GM18499 (cell line): Measurements from ENCODE around the gene KLF17.
"Not testable (repeated sequence)": the region's sequence is repeated elsewhere in the genome, so short reads cannot be mapped to it uniquely, and the experiment has no call there.

Source experiments
- ATAC-seq: cut with Tn5 transposase; IDR thresholded peaks from one replicate; pipeline ENCODE4 v1.9.1; 2021; ENCODE audit warnings: moderate number of reproducible peaks; ENCODE audit not compliant: insufficient read depth, unreplicated experiment

The KLF17 gene

DNA sequence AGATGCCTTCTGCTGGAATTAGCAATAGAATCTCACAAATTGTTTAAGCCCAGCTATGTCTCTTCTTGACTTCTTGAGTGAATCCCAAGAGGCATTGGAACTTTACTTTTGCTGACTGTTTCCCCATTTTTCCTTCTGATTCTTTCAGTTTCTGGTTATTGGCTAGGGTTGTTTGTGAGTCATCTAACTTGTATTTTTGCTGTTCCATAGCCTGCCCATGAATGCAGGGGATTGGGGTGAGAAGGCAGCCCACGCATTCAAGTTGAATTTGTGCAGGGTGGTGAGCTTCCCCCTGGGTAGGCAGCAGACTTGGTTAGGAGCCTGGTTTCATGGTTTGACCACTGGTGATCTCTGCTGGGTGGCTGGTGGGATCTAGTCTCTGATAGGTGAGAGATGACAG is 10.4 kb upstream of the KLF17 start:
- no peak for ATAC-seq

DNA sequence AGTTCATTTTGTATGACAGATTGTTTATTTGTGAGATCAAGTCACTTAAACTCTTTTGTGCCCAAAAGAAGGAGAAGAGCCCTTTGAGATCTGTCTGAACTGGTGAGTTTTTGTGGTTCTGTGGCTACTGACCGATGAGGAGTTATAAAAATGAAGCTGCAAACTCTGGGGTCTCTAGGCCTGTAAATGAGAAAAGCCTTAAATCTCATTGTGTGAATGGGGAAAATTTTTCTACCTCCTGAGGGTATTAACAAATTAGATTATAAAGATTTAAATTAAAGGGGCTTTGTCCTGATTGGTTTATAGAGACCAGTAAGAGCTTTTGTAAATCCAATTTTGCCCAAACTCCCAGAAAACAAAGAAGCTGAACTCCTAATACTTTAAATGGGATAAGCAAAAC is 9.7 kb upstream of the KLF17 start:
- ATAC-seq = no peak

DNA sequence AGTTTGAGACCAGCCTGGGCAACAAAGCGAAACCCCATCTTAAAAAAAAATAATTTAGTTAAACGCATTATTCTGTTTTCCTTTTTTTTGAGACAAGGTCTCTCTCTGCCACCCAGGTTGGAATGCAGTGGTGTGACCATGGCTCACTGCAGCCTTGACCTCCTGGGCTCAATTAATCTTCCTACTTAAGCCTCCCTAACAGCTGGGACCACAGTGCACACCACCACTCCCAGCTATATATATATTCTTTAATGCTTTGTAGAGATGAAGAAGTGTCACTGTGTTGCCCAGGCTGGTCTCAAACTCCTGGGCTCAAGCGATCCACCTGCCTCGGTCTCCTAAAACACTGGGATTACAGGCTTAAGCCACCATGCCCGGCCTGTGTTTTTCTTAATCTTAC is 7.7 kb upstream of the KLF17 start:
- no peak for ATAC-seq

DNA sequence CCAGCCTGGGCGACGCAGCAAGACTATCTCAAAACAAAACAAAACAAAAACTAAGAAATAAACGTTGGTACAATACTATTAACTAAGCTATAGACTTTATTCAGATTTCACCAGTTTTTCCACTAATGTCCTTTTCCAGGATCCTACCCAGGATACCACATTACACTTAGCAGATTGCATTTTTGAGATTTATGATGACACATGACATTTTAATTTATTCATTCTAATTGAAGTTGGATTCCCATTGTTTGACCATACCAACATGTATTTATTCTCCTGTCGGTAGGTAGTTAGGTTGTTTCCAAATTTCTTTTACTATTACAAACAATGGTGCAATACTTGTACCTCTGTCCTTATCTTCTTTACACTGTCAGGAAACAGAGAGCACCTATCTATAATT is 6.8 kb upstream of the KLF17 start:
- ATAC-seq = no peak

DNA sequence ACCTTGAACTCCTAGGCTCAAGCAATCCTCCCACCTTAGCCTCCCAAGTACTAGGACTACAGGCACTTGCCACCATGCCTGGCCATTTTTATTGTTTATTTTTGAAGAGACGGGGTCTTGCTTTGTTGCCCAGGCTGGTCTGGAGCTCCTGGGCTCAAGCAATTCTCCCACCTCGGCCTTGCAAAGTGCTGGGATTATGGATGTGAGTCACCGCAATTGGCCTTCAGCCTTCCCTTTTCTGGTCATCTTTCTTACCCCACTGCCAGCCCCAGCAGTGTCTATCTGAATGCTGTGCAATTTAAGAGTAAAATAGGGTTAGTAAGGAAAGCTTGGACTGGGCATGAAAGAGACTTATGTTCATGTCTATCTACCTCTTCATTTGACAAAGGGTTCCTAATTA is 6.1 kb upstream of the KLF17 start:
- no peak for ATAC-seq

DNA sequence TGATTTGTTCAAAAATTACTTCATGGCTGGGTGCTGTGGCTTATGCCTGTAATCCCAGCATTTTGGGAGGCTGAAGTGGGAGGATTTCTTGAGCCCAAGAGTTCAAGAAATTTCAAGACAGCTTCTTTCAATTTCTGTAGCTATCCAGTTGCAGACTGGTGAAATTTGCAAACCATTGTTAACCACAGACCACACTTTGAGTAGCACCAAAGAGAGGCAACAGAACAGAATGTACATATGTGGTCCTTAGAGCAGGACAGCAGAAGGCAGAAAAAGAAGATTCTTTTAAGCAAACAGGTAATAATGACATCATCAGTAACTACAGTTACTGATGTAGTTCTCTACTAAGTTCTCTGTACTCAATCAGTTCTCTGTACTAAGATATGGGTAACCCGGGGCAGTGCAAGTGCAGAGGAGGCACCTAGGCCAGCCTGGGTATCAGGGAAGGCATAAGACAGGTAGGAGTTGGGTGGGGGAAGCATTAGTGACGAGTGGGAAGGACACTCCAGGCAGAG is 5.5 kb upstream of the KLF17 start:
- ATAC-seq = no peak

DNA sequence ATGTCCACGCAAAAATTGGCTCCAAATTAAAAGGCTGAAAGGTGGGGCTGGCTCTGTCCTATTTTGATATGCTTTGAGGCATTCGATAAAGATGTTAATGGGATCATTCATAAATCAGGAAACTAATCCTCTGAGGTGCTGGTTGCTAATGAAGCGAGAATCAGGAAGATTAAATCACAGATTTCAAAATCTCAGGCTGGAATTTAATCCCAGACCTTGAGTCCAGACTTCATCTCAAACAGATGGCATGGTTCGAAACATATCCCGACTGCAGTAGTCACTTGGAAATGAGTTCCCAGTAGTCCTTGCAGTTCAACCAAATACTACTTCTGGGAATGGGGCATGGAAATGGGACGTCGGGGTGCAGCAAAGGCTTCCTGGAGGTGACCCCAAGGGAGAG is 4.5 kb upstream of the KLF17 start:
- ATAC-seq = no peak

DNA sequence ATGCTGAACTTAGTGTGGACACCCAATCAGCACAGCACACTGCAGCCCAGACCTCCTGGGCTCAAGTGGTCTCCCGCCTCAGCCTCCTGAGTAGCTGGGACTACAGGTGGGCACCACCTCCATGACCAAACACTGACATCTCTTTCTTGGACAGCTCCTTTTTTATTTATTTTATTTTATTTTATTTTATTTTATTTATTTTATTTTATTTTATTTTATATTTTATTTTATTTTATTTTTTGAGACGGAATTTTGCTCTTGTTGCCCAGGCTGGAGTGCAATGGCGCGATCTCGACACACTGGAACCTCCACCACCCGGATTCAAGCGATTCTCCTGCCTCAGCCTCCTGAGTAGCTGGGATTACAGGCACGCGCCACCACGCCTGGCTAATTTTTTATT is 1.3 kb upstream of the KLF17 start:
- ATAC-seq = not testable (repeated sequence)

DNA sequence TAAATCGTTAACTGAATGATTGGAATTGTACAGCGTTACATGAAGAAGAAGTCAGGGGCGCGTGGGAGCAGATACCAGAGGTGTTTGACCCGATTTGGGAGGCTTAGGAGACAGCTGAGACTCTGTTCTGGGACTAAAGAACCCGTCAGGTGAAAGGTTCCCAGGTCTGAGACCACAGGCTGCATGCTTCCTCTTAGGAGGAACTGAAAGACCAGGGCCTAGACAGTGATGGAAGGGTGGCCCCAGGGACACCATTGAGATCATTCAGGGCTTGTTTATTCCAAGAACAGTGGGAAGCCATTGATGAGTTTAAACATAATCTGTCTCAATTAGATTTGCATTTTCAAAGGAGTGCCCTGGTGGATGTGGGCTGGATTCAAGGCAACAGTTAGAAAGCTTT is 904 bp downstream of the KLF17 start:
- no peak for ATAC-seq

DNA sequence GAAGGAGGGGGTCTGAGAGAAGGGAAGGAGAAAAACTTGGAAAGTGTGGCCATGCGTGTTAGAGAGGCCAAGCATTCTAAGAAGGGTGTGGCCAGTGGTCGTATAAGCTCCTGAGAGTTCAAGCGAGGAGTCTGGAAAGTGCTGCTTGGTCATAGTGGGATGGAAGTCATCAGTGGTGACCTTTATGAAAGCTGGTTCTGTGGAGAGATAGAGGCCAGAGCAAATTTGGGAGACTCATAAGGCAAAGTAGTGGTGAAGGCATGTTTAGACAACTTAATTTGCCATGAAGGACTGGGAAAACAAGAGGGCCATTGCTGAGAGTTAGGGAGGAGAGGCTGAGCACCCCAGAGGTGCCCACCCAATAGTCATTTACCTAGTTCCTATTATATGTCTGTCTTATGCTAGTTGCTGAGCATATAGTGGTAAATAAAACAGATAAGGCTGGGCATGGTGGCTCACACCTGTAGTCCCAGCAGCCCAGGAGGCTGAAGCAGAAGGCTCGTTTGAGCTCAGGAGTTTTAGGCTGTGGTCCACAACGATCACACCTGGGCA is 1.9 kb downstream of the KLF17 start:
- ATAC-seq = no peak

DNA sequence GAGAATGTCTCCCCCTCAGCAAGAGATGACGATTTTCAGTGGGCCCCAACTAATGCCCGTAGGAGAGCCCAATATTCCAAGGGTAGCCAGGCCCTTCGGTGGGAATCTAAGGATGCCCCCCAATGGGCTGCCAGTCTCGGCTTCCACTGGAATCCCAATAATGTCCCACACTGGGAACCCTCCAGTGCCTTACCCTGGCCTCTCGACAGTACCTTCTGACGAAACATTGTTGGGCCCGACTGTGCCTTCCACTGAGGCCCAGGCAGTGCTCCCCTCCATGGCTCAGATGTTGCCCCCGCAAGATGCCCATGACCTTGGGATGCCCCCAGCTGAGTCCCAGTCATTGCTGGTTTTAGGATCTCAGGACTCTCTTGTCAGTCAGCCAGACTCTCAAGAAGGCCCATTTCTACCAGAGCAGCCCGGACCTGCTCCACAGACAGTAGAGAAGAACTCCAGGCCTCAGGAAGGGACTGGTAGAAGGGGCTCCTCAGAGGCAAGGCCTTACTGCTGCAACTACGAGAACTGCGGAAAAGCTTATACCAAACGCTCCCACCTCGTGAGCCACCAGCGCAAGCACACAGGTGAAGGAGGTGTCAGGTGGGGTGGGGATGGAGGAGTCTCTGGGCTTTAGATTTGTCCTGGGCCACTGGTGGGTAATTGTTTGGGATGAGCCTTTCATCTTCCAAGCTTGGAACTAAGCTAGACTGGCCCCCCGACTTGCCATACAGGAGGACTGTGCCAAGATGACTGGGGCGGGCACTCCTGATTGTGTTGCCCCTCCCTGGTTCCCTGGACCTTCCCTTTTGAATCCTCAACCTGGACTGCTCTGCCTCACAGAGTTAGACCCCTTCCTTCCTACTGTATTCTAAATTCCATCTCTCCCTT is 11.2 kb downstream of the KLF17 start:
- no peak for ATAC-seq

DNA sequence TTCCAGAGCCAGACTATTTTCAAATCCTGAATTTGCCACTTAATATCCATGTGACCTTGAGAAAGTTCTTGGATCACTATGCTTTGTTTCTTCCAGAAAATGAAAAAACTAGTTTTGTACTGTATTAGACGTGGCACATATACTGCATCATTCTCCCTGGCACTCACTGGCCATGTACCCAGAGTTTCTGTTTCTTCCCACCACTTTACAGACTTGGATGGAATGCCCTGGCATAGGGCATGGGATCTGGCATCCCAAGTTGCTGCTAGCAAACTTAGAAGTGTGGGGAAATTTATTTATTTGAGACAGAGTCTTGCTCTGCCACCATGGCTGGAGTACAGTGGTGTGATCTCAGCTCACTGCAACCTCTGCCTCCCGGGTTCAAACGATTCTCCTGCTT is 12.8 kb downstream of the KLF17 start:
- ATAC-seq = no peak

DNA sequence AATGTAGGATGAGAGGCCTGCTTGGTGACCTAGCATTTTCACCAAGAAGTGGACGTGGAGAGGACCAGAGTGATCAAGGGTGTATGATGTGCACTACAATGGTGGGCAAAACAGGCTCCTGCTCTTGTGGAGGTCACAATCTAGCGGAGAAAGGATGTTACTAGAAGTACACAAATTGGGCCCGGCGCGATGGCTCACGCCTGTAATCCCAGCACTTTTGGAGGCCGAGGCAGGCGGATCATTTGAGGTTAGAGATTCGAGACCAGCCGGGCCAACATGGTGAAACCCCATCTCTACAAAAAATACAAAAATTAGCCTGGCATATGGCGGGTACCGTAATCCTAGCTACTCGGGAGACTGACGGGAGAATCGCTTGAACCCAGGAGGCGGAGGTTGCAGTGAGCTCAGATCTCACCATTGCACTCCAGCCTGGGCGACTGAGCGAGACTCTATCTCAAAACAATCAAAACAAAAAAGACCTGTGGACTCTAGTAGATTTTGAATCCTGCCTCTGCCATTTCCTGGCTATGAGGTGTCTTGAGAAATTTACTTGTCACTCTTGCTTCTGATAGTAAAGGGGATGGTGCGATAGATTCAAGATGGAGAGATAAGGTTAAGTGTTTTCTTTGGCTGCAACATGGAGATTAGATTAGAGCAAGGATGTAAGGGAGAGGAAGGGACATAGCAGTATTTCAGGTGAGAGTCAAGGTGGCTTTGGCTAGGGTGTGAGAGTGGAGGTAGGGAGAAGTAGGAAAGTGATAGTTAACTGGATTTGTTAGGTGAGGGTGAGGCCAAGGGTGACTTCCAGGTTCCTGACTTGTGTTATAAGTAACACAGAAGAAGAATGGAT is 15.7 kb downstream of the KLF17 start:
- no peak for ATAC-seq

DNA sequence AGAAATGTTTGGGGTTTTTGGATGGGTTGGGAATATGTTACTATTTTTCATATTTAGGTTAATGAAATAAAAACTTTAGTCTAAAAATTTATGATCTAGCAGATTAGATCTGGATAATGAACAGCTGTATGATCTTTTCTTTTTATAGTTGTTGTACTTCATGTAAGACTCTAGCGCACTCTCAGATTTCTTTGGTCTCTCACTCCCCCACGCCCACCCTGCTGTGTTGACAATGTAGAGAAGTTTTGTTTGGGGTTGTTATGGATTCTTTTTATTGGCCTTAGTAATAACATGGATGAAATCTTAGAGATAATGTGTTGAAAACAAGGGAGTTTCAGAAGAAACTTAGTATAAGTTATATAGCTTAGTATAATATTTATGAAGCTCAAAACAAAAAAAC is 17.3 kb downstream of the KLF17 start:
- ATAC-seq = no peak

DNA sequence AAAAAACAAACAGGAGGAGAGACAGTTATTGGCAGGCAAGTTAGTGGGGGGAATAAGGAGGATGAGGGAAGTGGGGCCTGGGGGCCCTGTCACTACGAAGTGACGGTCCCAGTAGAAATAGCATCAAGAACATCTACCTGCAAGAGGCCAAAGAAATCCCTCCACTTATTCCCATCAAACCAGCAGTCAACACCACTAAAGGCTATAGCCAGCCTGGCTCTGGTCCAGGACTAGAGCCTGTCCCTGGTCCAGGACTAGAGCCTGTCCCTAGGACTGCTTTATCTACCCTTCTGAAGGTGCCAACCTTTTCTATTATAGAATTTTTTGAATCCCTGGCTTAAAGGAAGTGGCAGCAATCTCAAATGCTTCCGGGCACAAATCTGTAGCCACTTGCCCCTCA is 19.6 kb downstream of the KLF17 start:
- ATAC-seq = no peak

DNA sequence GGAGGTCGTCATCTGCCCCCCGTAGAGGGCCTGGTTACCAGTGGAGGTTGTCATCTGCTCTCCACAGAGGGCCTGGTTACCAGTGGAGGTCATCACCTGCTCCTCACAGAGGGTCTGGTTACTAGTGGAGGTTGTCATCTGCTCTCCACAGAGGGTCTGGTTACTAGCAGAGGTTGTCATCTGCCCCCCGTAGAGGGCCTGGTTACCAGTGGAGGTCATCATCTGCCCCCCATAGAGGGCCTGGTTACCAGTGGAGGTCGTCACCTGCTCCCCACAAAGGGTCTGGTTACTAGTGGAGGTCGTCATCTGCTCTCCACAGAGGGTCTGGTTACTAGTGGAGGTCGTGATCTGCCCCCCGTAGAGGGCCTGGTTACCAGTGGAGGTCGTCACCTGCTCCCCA is 20.9 kb downstream of the KLF17 start:
- ATAC-seq = not testable (repeated sequence)

DNA sequence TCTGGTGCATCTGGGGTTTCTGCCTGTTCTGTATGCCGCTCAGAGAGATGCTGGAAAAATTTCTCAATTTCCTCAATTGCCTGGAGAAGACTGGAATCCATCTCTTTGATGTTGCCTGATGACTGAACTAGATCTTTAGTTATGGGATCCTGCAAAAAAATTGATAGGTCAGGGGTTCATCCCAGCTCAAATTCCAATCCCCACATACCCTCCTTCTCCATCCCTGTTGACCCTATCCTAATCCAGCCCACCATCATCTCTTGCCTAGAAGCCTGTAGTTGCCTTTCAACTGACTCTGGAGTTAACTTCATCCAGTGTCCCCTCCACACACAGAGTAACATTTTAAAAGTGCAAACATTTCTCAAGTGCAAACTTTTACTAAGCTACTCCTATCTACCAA is 22.9 kb downstream of the KLF17 start, which contains the start of gene KLF18:
TSS of gene KLF18 (minus strand) at position 101 of the 400 bp plus-strand sequence. CDS start at position 101, 0 bp downstream.
- ATAC-seq = no peak

DNA sequence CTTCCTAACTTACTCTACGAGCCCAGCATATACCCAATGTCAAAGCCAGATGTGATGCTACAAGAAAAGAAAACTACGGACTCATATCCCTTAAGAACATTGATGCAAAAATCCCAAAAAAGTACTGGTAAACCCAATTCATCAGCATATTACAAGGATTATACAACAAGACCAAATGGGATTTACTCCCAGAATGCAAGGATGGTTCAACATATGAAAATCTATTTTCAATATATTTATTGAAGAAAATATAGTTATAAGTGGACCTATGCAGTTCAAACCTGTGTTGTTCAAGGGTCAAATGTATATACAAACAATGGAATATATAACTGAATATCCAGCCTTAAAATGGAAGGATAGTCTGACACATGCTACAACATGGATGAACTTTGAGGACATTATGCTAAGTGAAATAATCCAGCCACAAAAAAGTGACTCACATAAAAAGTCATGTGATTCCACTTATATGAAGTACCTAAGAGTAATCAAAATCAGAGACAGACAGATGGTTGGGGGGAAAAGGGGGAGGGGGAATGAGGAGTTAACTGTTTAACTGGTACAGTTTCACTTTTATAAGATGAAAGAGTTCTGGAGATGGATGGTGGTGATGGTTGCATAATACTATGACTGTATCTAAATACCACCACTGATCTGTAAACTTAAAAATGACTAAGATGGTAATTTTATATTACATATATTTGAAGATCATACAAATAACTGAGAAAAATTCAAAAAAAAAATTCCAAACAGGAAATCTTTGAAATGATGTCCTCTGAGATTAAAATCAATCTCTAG is 26.5 kb downstream of the KLF17 start:
- no peak for ATAC-seq

DNA sequence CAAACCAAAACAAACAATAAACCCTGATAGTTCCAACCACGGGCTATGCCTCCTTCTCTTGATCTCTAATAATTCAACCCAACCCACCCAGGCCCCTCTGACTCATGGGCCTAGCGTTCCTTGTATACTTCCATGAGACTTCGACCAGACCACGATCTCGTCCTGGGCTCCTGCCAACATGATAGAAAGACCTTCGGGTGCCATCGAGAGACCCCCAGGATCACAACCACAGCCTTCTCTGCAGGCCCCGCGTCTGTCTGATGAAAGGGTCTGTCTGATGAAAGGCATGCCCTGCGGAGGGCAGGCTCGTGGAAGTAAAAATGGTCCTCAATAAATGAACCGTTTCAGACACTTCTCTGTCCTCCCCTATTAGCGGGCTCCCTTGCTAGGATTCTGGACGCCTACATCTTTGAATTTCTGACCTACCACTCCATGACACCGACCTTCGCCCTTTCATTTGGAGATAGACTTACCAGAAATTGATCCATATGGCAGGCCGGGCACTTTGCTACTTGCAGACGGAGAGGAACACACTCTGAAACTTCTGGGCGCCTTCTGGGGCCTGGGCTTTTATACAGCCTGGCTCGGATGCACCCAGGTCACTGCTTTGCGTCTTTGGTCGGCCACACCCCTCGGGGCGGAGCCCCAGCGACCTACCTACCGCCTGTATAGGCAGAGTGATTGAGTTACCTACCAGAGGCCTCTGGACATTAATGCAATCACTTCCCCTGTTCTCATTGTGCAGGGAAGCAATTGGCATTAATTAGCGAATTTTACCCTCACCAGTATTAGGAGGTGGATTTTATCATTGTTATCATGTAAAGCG is 28.1 kb downstream of the KLF17 start:
- no peak for ATAC-seq
